PFSK-1 (cell line): Measurements from ENCODE around the gene ADCY2.

ENCODE experiments used
- FOXP2 ChIP-seq: optimal IDR thresholded peaks from 2 replicates; pipeline ENCODE3; 2011; ENCODE audit warnings: borderline replicate concordance, control low read depth, inconsistent platforms; ENCODE audit not compliant: insufficient read depth; ENCODE audit errors: extremely low read length, extremely low read depth
- POLR2AphosphoS5 ChIP-seq: IDR thresholded peaks from 2 replicates; pipeline ENCODE4 v1.6.1; 2012; ENCODE audit warnings: low read depth, mild to moderate bottlenecking, control low read depth, low read length, moderate library complexity
- SIN3A ChIP-seq: IDR thresholded peaks from 2 replicates; pipeline ENCODE4 v1.6.1; 2012; ENCODE audit warnings: mild to moderate bottlenecking, low read length, moderate library complexity, borderline replicate concordance; ENCODE audit not compliant: insufficient read depth
- TAF1 ChIP-seq: IDR thresholded peaks from 2 replicates; pipeline ENCODE4 v1.6.1; 2012; ENCODE audit warnings: low read length, control low read depth, borderline replicate concordance; ENCODE audit not compliant: insufficient read depth
- TF ChIP-seq, protein P1 (sequence below), 2 experiments: IDR thresholded peaks; 2 replicates each; pipeline versions ENCODE4 v1.6.1 to v1.8.0; 2011 to 2012; ENCODE audit warnings: low read depth in 2 of 2, low read length in 2 of 2, control low read depth in 1 of 2, inconsistent platforms in 1 of 2, mild to moderate bottlenecking in 1 of 2, moderate library complexity in 1 of 2; ENCODE audit not compliant: insufficient read depth in 1 of 2

Gene ADCY2

GRCh38 chr5:7705261-7705660 lies 309.3 kb downstream of the ADCY2 start:
- TF ChIP-seq POLR2AphosphoS5 (no peak), FOXP2 (no peak), SIN3A (no peak), TAF1 (no peak)
- TF ChIP-seq, protein P1, sequence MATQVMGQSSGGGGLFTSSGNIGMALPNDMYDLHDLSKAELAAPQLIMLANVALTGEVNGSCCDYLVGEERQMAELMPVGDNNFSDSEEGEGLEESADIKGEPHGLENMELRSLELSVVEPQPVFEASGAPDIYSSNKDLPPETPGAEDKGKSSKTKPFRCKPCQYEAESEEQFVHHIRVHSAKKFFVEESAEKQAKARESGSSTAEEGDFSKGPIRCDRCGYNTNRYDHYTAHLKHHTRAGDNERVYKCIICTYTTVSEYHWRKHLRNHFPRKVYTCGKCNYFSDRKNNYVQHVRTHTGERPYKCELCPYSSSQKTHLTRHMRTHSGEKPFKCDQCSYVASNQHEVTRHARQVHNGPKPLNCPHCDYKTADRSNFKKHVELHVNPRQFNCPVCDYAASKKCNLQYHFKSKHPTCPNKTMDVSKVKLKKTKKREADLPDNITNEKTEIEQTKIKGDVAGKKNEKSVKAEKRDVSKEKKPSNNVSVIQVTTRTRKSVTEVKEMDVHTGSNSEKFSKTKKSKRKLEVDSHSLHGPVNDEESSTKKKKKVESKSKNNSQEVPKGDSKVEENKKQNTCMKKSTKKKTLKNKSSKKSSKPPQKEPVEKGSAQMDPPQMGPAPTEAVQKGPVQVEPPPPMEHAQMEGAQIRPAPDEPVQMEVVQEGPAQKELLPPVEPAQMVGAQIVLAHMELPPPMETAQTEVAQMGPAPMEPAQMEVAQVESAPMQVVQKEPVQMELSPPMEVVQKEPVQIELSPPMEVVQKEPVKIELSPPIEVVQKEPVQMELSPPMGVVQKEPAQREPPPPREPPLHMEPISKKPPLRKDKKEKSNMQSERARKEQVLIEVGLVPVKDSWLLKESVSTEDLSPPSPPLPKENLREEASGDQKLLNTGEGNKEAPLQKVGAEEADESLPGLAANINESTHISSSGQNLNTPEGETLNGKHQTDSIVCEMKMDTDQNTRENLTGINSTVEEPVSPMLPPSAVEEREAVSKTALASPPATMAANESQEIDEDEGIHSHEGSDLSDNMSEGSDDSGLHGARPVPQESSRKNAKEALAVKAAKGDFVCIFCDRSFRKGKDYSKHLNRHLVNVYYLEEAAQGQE (IDR thresholded peaks at IDR 0.05; ENCODE audit: insufficient read depth in 1 of 2, low read depth in 2 of 2, low read length in 2 of 2) = no peak

- no peak for TF ChIP-seq FOXP2
- no peak for TF ChIP-seq POLR2AphosphoS5
- TF ChIP-seq SIN3A = no peak
- TF ChIP-seq TAF1 = no peak
Measured at GRCh38 chr5:7705736-7706135, 309.8 kb downstream of the ADCY2 start.

DNA sequence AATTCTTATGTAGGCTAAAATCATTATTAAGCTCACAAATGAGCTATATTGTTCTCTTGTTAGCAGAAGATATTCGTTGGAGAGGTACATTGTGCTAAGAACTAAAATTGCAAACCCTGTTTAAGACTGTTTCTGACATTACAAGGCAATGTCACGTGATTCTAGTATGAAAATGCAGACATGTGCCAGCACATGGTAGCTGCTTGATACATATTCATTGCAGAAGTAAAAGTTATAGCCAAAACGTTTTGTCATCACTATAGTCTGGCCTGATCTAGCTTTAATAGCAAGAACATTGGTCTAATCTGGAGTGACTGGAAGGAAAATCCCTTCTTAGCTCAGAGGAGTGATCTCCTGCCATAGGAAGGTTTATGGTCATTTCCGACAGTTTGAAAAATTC lies 310.3 kb downstream of the ADCY2 start:
- TF ChIP-seq TAF1 (no peak), SIN3A (no peak), FOXP2 (no peak), POLR2AphosphoS5 (no peak)
- TF ChIP-seq, protein P1 (IDR thresholded peaks at IDR 0.05; ENCODE audit: insufficient read depth in 1 of 2, low read depth in 2 of 2, low read length in 2 of 2) = no peak

- TF ChIP-seq, protein P1 (IDR thresholded peaks at IDR 0.05; ENCODE audit: insufficient read depth in 1 of 2, low read depth in 2 of 2, low read length in 2 of 2) = no peak
- TF ChIP-seq SIN3A (no peak), POLR2AphosphoS5 (no peak), FOXP2 (no peak), TAF1 (no peak)
Measured at GRCh38 chr5:7714119-7714518, 318.2 kb downstream of the ADCY2 start.

- no peak for TF ChIP-seq SIN3A
Measured at GRCh38 chr5:7714697-7715096, 318.8 kb downstream of the ADCY2 start.

DNA sequence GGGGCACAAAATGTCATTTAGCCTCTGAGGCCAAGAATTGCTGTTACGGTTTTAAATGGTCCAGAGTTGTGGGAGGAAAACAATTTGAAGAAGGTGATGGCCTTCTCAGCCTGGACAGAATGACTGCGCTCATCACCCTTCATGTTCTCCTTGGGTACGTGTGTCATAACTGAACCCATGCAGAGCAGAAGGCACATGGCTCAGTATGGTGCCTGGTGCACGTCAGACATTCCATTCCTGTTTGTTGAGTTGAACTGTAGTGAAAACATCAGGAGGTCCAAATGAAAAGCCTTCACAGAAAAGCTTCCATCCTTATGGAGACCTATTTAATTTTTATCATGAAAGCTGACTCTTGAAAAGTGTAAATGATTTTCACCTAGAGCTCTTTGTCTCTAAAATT lies 321.8 kb downstream of the ADCY2 start:
- no peak for TF ChIP-seq POLR2AphosphoS5
- no peak for TF ChIP-seq SIN3A
- TF ChIP-seq, protein P1 (IDR thresholded peaks at IDR 0.05; ENCODE audit: insufficient read depth in 1 of 2, low read depth in 2 of 2, low read length in 2 of 2) = no peak
- TF ChIP-seq FOXP2 = no peak
- no peak for TF ChIP-seq TAF1
